ENCODE data around the gene AMBP.

DNA sequence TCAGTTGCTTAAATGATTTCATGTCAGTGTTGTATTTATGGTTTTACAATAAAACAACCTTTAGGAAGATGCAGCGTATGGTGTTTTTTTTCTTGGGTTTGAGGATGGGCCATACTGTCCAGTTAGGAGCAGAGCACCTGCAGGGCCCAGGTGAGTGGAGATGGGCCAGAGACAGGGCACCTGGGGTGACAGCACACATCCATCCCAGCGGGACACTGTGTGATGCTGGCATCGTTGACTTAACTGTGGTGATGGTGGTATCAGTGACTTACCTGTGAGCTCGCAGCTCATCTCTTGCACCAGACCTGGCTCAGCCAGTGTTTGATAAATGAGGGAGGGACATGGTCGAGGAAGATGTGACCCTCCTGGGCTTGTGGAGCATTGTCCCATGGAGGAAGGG lies 21.6 kb downstream of the AMBP start:
- no peak for TF ChIP-seq PBX3 (CRISPR knock-in tag; IDR thresholded peaks at IDR 0.05; ENCODE audit: borderline replicate concordance)
- TF ChIP-seq SIN3A (IDR thresholded peaks at IDR 0.05; ENCODE audit: borderline replicate concordance, low read depth, low read length): no peak
- no peak for TF ChIP-seq ATF7 (IDR thresholded peaks at IDR 0.05)
- TF ChIP-seq ATF7 (CRISPR knock-in tag; IDR thresholded peaks at IDR 0.05): no peak
- TF ChIP-seq TEAD3 (CRISPR knock-in tag; optimal IDR thresholded peaks at IDR 0.05; ENCODE audit: borderline replicate concordance): no peak
- no peak for TF ChIP-seq ZBTB26 (CRISPR knock-in tag; IDR thresholded peaks at IDR 0.05; ENCODE audit: borderline replicate concordance)
- no peak for TF ChIP-seq TCF12 (IDR thresholded peaks at IDR 0.05)
- TF ChIP-seq TCF12 (CRISPR knock-in tag; IDR thresholded peaks at IDR 0.05): no peak
- TF ChIP-seq, protein P1, sequence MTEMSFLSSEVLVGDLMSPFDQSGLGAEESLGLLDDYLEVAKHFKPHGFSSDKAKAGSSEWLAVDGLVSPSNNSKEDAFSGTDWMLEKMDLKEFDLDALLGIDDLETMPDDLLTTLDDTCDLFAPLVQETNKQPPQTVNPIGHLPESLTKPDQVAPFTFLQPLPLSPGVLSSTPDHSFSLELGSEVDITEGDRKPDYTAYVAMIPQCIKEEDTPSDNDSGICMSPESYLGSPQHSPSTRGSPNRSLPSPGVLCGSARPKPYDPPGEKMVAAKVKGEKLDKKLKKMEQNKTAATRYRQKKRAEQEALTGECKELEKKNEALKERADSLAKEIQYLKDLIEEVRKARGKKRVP (CRISPR knock-in tag; IDR thresholded peaks at IDR 0.05): no peak
- TF ChIP-seq POLR2A (IDR thresholded peaks at IDR 0.05; ENCODE audit: insufficient read depth in 1 of 2, low read depth in 2 of 2, low read length in 2 of 2): no peak
- no peak for TF ChIP-seq BHLHE40 (IDR thresholded peaks at IDR 0.05; ENCODE audit: low read length)
